Measurements from ENCODE around the gene CYP2J2.
"Not testable (repeated sequence)": the region's sequence is repeated elsewhere in the genome, so short reads cannot be mapped to it uniquely, and the experiment has no call there.

The CYP2J2 gene

GRCh38 chr1:59926381-59927123 is at the start of gene CYP2J2:
Gene CYP2J2, minus strand, starts transcription at chr1:59926773. Its CDS starts 27 bp downstream, at chr1:59926746.
- peak; percentile 81 for DNase-seq

GRCh38 chr1:59973719-59974118 is 47.1 kb upstream of the CYP2J2 start:
- no peak for DNase-seq

- peak; percentile 91 for DNase-seq
Observed at GRCh38 chr1:59972216-59972927, 45.8 kb upstream of the CYP2J2 start.

- peak; percentile 79 for DNase-seq
Observed at GRCh38 chr1:59971464-59971911, 44.9 kb upstream of the CYP2J2 start.

GRCh38 chr1:59969542-59970175 is 43.1 kb upstream of the CYP2J2 start:
- DNase-seq, result not testable (repeated sequence)

GRCh38 chr1:59968746-59969145 is 42.2 kb upstream of the CYP2J2 start:
- not testable (repeated sequence) for DNase-seq

- peak; percentile 26 for DNase-seq
Observed at GRCh38 chr1:59967780-59968179, 41.2 kb upstream of the CYP2J2 start.

- DNase-seq, result peak; percentile 33
Observed at GRCh38 chr1:59967141-59967697, 40.6 kb upstream of the CYP2J2 start.

- peak; percentile 16 for DNase-seq
Observed at GRCh38 chr1:59952065-59952464, 25.5 kb upstream of the CYP2J2 start.

GRCh38 chr1:59949648-59950047 is 23.1 kb upstream of the CYP2J2 start:
- no peak for DNase-seq

- no peak for DNase-seq
Observed at GRCh38 chr1:59948990-59949389, 22.4 kb upstream of the CYP2J2 start.

GRCh38 chr1:59947047-59947938 is 20.7 kb upstream of the CYP2J2 start:
- peak; percentile 72 for DNase-seq

- no peak for DNase-seq
Observed at GRCh38 chr1:59945790-59946189, 19.2 kb upstream of the CYP2J2 start.

- DNase-seq, result no peak
Observed at GRCh38 chr1:59939393-59939792, 12.8 kb upstream of the CYP2J2 start.

GRCh38 chr1:59937636-59938210 is 11.2 kb upstream of the CYP2J2 start:
- DNase-seq, result no peak

GRCh38 chr1:59936358-59936821 is 9.8 kb upstream of the CYP2J2 start:
- no peak for DNase-seq

- peak; percentile 70 for DNase-seq
Observed at GRCh38 chr1:59928996-59929395, 2.4 kb upstream of the CYP2J2 start.

GRCh38 chr1:59927213-59927612 is 640 bp upstream of the CYP2J2 start:
- peak; percentile 3 for DNase-seq

- no peak for DNase-seq
Observed at GRCh38 chr1:59924653-59925052, 1.9 kb downstream of the CYP2J2 start.

- not testable (repeated sequence) for DNase-seq
Observed at GRCh38 chr1:59921258-59921899, 5.2 kb downstream of the CYP2J2 start.

- no peak for DNase-seq
Observed at GRCh38 chr1:59919746-59920145, 6.8 kb downstream of the CYP2J2 start.

Measured in NCI-H69 (cell line).